IPS-18a (cell line): ENCODE measurements around the gene CYP4A11.
"Not testable (repeated sequence)": the region's sequence is repeated elsewhere in the genome, so short reads cannot be mapped to it uniquely, and the experiment has no call there.

Source experiments
- H3K27ac ChIP-seq: one replicate; pipeline ENCODE4 v1.5.1; 2013; ENCODE audit warnings: low read length
- H3K27me3 ChIP-seq: one replicate; pipeline ENCODE4 v1.6.1; 2013; ENCODE audit warnings: mild to moderate bottlenecking, low read length; ENCODE audit not compliant: control insufficient read depth, insufficient read depth
- H3K36me3 ChIP-seq: one replicate; pipeline ENCODE4 v1.6.1; 2013; ENCODE audit warnings: low read depth, low read length; ENCODE audit not compliant: control insufficient read depth
- H3K4me1 ChIP-seq: one replicate; pipeline ENCODE4 v1.6.1; 2013; ENCODE audit warnings: low read depth, low read length; ENCODE audit not compliant: control insufficient read depth
- H3K4me3 ChIP-seq: one replicate; pipeline ENCODE4 v1.5.1; 2013; ENCODE audit warnings: low read length
- H3K9ac ChIP-seq: one replicate; pipeline ENCODE4 v1.6.1; 2013; ENCODE audit warnings: mild to moderate bottlenecking, low read length, moderate library complexity
- H3K9me3 ChIP-seq: one replicate; pipeline ENCODE4 v1.6.1; 2013; ENCODE audit warnings: low read depth, low read length; ENCODE audit not compliant: control insufficient read depth

Gene CYP4A11, protein sequence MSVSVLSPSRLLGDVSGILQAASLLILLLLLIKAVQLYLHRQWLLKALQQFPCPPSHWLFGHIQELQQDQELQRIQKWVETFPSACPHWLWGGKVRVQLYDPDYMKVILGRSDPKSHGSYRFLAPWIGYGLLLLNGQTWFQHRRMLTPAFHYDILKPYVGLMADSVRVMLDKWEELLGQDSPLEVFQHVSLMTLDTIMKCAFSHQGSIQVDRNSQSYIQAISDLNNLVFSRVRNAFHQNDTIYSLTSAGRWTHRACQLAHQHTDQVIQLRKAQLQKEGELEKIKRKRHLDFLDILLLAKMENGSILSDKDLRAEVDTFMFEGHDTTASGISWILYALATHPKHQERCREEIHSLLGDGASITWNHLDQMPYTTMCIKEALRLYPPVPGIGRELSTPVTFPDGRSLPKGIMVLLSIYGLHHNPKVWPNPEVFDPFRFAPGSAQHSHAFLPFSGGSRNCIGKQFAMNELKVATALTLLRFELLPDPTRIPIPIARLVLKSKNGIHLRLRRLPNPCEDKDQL

DNA sequence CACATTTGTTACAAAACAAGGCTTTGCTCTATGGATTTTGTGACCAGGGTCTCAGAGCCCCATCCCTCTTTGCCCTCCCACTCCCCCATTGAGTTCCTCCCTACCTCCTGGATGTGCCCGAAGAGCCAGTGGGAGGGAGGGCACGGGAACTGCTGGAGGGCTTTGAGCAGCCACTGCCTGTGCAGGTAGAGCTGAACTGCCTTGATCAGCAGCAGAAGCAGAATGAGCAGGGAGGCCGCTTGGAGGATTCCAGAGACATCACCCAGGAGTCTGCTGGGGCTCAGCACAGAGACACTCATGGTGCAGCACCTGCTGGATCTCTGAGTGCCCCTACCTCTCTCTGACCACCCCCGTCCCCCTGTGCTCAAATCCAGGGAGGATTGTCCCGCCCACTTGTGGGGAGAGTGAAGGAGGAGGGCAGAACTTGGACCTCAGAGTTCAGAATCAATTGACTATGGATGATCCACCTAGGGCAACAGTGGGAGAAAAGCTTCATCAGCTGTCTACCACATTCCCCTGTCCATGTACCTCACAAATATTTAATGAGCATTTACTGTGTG is at the start of gene CYP4A11:
Gene CYP4A11 (minus strand): TSS at position 342 of the 560 bp plus-strand sequence. CDS start 43 bp downstream, at position 299.
- Histone ChIP-seq H3K36me3 (no peaks in the 10 kb centered on the region), H3K27me3 (no peaks in the 10 kb centered on the region), H3K27ac (no peak within 1 kb of the TSS), H3K9me3 (no peaks in the 10 kb centered on the region), H3K4me1 (no peaks in the 10 kb centered on the region), H3K4me3 (no peak within 1 kb of the TSS), H3K9ac (no peak within 1 kb of the TSS)

DNA sequence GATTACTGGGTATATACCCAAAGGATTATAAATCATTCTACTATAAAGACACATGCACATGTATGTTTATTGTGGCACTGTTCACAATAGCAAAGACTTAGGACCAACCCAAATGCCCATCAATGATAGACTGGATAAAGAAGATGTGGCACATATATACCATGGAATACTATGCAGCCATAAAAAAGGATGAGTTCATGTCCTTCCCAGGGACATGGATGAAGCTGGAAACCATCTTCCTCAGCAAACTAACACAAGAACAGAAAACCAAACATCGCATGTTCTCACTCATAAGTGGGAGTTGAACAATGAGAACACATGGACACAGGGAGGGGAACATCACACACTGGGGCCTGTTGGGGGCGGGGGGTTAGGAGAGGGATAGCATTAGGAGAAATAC is 49.3 kb upstream of the CYP4A11 start:
- H3K4me1 ChIP-seq, H3K36me3 ChIP-seq, H3K27me3 ChIP-seq, H3K9me3 ChIP-seq, H3K27ac ChIP-seq, H3K9ac ChIP-seq, H3K4me3 ChIP-seq: not testable (repeated sequence)

DNA sequence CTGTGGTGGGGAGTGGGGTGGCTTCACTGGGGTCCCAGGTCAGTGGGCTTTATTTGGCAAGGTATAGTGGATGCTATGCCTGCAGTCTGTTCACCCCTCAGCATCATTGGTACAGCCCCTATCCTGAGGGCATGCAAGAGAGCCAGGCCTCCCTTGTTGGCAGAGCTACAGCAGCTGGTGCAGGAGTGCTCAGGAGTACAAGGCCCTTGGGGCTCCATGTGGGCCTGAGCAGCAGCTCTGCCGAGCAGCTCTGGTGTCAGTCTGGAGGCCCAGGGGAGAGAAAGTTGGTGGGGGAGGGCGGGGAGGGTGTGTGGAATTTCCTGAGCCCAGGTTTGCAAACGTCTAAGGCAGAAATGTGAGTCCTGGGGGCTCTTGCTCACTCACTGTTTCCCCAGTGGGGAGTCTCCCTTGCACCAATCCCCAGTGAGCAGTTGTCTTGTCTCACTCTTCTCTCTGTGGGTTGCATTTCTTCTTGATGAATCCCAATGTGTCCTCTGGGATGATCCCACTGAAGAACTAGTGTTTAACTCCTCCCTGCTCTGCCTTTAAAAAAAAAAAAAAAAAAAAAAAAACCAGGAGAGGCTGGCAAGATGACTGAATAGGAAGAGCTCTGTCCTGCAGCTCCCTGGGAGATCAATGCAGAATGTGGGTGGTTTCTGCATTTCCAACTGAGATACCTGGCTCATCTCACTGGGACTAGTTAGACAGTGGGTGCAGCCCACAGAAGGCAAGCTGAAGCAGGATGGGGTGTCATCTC is 42.7 kb upstream of the CYP4A11 start:
- Histone ChIP-seq H3K9me3 (no peaks in the 10 kb centered on the region), H3K36me3 (no peaks in the 10 kb centered on the region), H3K27me3 (no peaks in the 10 kb centered on the region), H3K4me1 (peaks cover 22% of the 10 kb centered on the region), H3K27ac (no peak overlapping the region), H3K9ac (no peak overlapping the region), H3K4me3 (peak overlapping the region; percentile 15)

DNA sequence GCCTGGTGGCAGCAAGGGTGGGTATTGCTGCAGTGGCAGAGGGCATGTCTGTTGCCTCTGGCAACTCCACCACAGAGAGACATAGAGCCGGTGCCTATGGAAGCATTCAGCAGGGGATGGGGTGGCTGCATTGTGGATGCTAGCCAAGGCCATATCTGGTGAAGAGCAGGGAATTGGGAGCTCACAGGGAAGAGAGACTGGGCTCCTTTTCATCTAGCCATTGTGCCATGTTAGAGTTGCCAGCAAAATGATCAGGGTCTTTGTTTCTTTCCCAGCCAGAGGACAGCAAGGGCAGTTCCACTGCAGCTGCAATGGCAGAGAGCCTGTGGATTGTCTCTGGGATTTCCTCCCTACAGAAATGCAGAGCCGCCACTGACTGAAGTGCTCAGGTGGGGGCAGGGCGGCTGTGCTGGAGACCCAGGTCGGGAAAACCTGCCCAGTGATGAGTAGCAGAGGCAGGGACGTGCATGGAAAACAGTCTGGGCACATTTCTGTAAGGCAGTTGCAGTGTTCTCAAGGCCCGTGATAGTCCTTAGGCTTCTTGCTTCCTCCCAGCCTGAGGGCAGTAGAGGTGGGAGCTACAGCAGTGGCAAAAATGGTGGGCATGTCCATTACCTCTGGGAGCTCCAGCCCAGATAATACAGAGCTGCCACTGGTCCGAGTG is 42.0 kb upstream of the CYP4A11 start:
- Histone ChIP-seq H3K9ac (no peak overlapping the region), H3K27me3 (no peaks in the 10 kb centered on the region), H3K9me3 (no peaks in the 10 kb centered on the region), H3K27ac (no peak overlapping the region), H3K4me3 (peak overlapping the region; percentile 15), H3K36me3 (no peaks in the 10 kb centered on the region), H3K4me1 (peaks cover 22% of the 10 kb centered on the region)

DNA sequence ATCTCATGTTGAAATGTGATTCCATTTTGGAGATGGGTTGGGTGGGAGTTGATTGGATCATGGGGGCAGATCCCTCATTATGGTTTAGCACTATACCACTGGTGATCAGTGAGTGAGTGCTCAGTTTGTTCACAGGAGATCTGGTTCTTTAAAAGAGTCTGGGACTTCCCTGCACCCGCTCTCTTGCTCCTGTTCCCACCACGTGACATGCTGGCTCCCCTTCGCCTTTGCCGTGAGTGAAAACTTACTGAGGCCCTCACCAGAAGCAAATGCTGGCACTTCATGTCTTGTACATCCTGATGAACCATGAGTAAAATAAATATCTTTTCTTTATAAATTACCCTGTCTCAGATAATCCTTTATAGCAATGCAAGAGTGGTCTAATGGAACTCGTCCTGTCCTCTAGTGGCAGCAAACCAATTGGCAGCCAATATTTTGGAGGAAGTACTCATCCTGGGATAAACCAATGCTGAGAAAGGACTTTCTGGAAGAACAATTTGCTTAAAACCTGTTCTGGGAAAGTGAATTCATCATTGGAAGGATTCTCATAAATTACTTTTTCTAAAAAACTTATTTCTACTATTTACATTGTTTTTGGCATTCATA is 27.8 kb upstream of the CYP4A11 start:
- Histone ChIP-seq H3K9ac (no peak overlapping the region), H3K27ac (no peak overlapping the region), H3K27me3 (no peaks in the 10 kb centered on the region), H3K9me3 (no peaks in the 10 kb centered on the region), H3K4me3 (no peak overlapping the region), H3K4me1 (no peaks in the 10 kb centered on the region), H3K36me3 (no peaks in the 10 kb centered on the region)

DNA sequence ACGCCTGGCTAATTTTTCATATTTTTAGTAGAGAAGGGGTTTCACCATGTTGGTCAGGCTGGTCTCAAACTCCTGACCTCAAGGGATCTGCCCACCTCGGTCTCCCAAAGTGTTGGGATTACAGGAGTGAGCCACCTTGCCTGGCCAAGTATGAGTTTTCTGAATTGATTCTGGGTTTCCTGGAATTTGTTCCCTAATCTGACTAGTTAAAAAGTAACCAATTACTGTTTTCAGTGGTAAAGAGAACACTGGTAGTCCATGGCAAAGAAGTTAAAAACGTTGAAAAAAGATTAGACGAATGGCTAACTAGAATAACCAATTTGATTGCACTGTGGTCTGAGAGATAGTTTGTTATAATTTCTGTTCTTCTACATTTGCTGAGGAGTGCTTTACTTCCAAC is 21.0 kb upstream of the CYP4A11 start:
- H3K4me1 ChIP-seq, H3K9me3 ChIP-seq, H3K27ac ChIP-seq, H3K4me3 ChIP-seq, H3K36me3 ChIP-seq, H3K9ac ChIP-seq, H3K27me3 ChIP-seq: not testable (repeated sequence)

DNA sequence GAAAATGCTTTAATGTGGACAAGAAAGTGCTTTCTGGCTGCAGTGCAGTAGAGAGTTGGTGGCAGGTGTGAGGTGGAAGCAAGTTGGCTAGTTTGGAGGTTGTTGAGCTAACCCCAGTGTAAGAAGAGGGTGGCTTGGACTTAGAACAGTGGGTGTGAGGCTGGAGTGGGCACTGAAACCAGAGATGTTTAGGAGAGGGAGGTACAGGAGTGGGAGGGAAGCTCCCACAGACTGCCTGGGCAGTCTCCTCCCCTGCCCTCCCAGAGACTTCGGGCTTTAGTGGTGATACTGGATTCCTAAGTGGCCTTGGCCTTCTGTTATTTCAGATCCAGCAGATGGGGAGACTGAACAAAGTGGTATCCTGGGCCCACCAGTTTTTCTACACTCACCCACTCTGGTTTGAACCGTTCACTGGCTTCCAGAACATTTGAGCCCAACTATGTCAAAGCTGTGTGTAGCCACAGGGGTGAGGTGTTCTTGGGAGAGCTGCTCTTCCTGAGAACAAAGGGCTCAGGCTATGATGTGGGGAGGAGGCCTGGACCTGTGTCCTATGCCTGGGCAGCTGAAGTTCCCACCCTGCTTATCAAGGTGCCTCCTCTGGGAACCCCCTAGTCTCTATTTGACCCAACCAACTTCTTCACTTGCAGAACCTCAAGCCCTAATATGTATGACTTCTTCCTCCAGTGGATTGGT is 19.9 kb upstream of the CYP4A11 start:
- no peaks in the 10 kb centered on the region for H3K36me3 ChIP-seq
- H3K4me1 ChIP-seq = no peaks in the 10 kb centered on the region
- H3K9me3 ChIP-seq = no peaks in the 10 kb centered on the region
- H3K27me3 ChIP-seq = no peaks in the 10 kb centered on the region
- no peak overlapping the region for H3K27ac ChIP-seq
- H3K4me3 ChIP-seq = no peak overlapping the region
- H3K9ac ChIP-seq = no peak overlapping the region

DNA sequence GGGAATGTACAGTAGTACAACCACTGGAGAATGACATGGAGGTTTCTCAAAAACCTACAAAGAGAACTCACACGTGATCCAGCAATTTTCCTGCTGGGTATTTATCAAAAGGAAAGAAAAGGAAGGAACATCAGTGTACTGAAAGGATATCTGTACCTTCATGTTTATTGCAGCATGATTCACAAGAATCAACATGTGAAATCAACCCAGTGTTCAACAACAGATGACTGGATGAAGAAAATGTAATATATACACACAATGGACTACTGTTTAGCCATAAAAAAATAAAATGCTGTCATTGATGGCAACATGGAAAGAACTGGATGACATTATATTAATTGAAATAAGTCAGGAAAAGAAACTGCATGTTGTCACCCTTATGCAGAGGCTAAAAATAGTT is 19.0 kb upstream of the CYP4A11 start:
- Histone ChIP-seq H3K36me3 (no peaks in the 10 kb centered on the region), H3K9ac (no peak overlapping the region), H3K4me1 (no peaks in the 10 kb centered on the region), H3K27ac (no peak overlapping the region), H3K27me3 (no peaks in the 10 kb centered on the region), H3K4me3 (no peak overlapping the region), H3K9me3 (no peaks in the 10 kb centered on the region)

DNA sequence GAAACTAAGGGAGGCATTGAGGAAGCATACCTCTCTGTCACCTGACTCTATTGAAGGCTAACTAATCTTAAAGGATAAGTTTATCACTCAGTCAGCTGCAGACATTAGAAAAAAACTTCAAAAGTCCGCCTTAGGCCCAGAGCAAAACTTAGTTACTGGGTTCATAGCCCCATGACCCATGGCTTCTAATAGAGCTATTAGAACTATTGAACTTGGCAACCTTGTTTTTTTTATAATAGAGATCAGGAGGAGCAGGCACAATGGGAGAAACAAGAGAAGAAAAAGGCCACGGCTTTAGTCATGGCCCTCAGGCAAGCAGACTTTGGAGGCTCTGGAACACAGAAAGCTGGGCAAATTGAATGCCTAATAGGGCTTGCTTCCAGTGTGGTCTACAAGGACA is 13.8 kb upstream of the CYP4A11 start:
- H3K4me3 ChIP-seq, H3K9me3 ChIP-seq, H3K4me1 ChIP-seq, H3K36me3 ChIP-seq, H3K27me3 ChIP-seq, H3K9ac ChIP-seq, H3K27ac ChIP-seq: not testable (repeated sequence)

DNA sequence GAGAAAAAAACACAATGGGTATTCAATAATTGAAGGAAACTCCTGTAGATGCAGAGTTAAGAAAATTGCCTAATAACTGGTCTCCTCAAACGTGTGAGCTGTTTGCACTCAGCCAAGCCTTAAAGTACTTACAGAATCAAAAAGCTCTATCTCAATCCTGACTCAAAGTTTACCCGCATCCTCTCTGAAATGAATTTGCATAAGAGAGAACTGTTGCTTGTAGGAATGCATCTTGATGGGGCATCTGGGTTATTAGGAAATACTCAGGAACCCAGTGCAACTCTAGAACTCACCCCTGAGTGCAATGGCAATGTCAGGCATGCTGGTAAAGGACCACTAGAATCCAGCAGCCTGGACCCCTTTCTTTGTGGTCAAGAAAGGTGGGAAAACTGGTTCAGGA is 12.6 kb upstream of the CYP4A11 start:
- not testable (repeated sequence) for H3K27ac ChIP-seq, H3K27me3 ChIP-seq, H3K9me3 ChIP-seq, H3K9ac ChIP-seq, H3K4me1 ChIP-seq, H3K36me3 ChIP-seq, H3K4me3 ChIP-seq

DNA sequence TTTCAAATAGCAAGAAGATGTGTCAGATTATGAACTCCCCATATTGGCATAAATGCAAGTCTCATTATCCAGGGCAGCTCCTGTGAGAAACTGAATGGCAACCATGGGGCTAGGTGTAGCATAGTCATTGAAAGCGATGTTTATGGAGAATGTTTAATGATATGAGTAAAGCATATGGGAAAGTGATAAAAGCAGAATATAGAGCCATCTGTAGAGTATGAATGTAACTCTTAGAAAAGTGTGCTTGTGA is 8.1 kb upstream of the CYP4A11 start:
- H3K4me1 ChIP-seq, H3K9me3 ChIP-seq, H3K4me3 ChIP-seq: not testable (repeated sequence)

More for the DNA sequence above, 8.1 kb upstream of the CYP4A11 start:
- H3K27ac ChIP-seq, H3K36me3 ChIP-seq, H3K9ac ChIP-seq, H3K27me3 ChIP-seq: not testable (repeated sequence)
